Heart right ventricle (tissue), 16 donors: ENCODE measurements around the gene TIAL1. TPM values are rescaled to one million over a fixed set of nuclear protein-coding genes. Genes with fewer than 3 reads are reported as not detected.

ENCODE experiments used
- ATAC-seq, 8 donors: fragments of 200-7000 bp; cut with Tn5 transposase; one replicate each; pipeline ENCODE4 v1.9.1; 2020; ENCODE audit warnings: mild to moderate bottlenecking in 8 of 8, moderate library complexity in 8 of 8, moderate number of reproducible peaks in 1 of 8
- DNase-seq, 2 donors: peaks; one replicate each; pipeline ENCODE4 v3.0.0-alpha.2; 2020
- H3K27ac ChIP-seq, 10 donors: fragments of 200-600 bp; sonication (generic) in 2 of 10; one replicate each; pipeline versions ENCODE4 v1.5.0 to v1.8.0; 2020 to 2022; ENCODE audit warnings: mild to moderate bottlenecking in 3 of 10
- H3K27me3 ChIP-seq, 7 donors: fragments of 200-600 bp; one replicate each; pipeline ENCODE4 v1.8.0; 2021 to 2022; ENCODE audit warnings: mild to moderate bottlenecking in 2 of 7
- H3K36me3 ChIP-seq, 9 donors: fragments of 200-600 bp; sonication (generic) in 1 of 9; one replicate each; pipeline versions ENCODE4 v1.5.0 to v1.8.0; 2020 to 2022; ENCODE audit warnings: mild to moderate bottlenecking in 2 of 9
- H3K4me1 ChIP-seq, 9 donors: fragments of 200-600 bp; sonication (generic) in 1 of 9; one replicate each; pipeline versions ENCODE4 v1.5.0 to v1.8.0; 2020 to 2022; ENCODE audit warnings: mild to moderate bottlenecking in 4 of 9
- H3K4me3 ChIP-seq, 10 donors: fragments of 200-600 bp; sonication (generic) in 2 of 10; one replicate each; pipeline versions ENCODE4 v1.5.0 to v1.8.0; 2020 to 2022; ENCODE audit warnings: mild to moderate bottlenecking in 7 of 10, moderate library complexity in 2 of 10
- H3K9me3 ChIP-seq, 11 donors: fragments of 200-600 bp in 10 of 11; sonication (generic) in 2 of 11; one replicate each; pipeline versions ENCODE4 v1.5.0 to v1.8.0; 2013 to 2022; ENCODE audit warnings: mild to moderate bottlenecking in 2 of 11, control low read depth in 1 of 11, moderate library complexity in 1 of 11
- CTCF ChIP-seq, 9 donors: fragments of 200-600 bp; sonication (generic) in 2 of 9; IDR thresholded peaks; one replicate each; pipeline versions ENCODE4 v1.5.0 to v1.8.0; 2021 to 2022; ENCODE audit warnings: antibody characterized with exemption in 9 of 9, mild to moderate bottlenecking in 5 of 9, moderate library complexity in 1 of 9
- WGBS, 2 donors: extraction: QIAGEN DNeasy Blood & Tissue Kit; methylation state at CpG; one replicate each; pipeline ENCODE4 v1.1.7; 2013; ENCODE audit warnings: inconsistent platforms in 1 of 2; 5-methylcytosine and 5-hydroxymethylcytosine counted together
- intact Hi-C, 10 donors: fragments of 100-400 bp; cut with DNase I; formaldehyde crosslinking; loops; one replicate each; pipeline versions ENCODE4 v1.11.1 to v1.14.2; 2022
- polyA plus RNA-seq, 2 donors: library from polyadenylated mRNA; stranded (reverse); fragments of 200-250 nt; gene quantifications; one replicate each; pipeline ENCODE4 v1.2.3, GENCODE V29; 2013
- total RNA-seq, 10 donors: library from RNA; stranded (reverse); fragmentation: NEBNext Ultra II Directional in 3 of 10; extraction: Animal tissue kit (Norgen Biotek cat#: 25700) in 3 of 10; gene quantifications; one replicate each; pipeline versions ENCODE4 v1.2.1 to v1.2.4, GENCODE V29; 2021 to 2023
- donor health status: Arrhythmogenic right ventricular cardiomyopathy.
- donor health status: ischemic (EF 13 %, LVEDD 7.1; RV severe dilation, severe dysfunction).
- donor health status: healthy with polysubstance abuse.
- donor health status: DM: no; HTN: yes; CAD: no.
- donor health status: DM: no; HTN: no; CAD: no.
- donor health status: ischemic (EF 25% LVEDD 6.9; RV normal size, moderate dysfunction).
- donor health status: ischemic (EF 25% LVEDD 5.7; RV mildly dilated, moderate dysfunction).
- donor health status: healthy.
- donor health status: DM: yes; HTN: yes; CAD: no.
- donor health status: Ischemic cardiomyopathy.
- donor health status: ischemic (EF 35%, LVEDD 5.7; RV mildly dilated, moderate dysfunction).
- donor health status: nonischemic (EF 11% LVEDD 7.7; RV severe dilation, severe dysfunction).
- donor health status: DM: yes; HTN: yes; CAD: no.
- donor health status: PGD.
- donor health status: ischemic (EF 29% LVEDD 5.4; RV normal size, mild dysfunction).
- donor health status: nonischemic (EF 23%, LVEDD 6.1; RV moderate dilation, normal function).

Gene TIAL1
- total and polyA plus RNA-seq, 12 donors: 35.9 to 94.6 (median 69.9) TPM

- no peak for DNase-seq
- intact Hi-C loops: loop anchor here in 3 of 10 donors (5.0 to 10.0 kb wide), 4 partner anchors 33 to 246 kb away; partner anchors contain the start of genes BAG3 (in 1 of the 3) and INPP5F (in 1 of the 3)
- no peak for TF ChIP-seq CTCF (IDR thresholded peaks at IDR 0.05)
- peak in 6 of 8 donors; percentile 54 to 75 (median 64) for ATAC-seq
- WGBS, 2 donors: 72 to 80% methylated on average over 2 of the region's 2 CpGs
- H3K4me3 ChIP-seq: no peak overlapping the region
- H3K36me3 ChIP-seq: no peaks in the 10 kb centered on the region
- no peaks in the 10 kb centered on the region for H3K27me3 ChIP-seq
- H3K4me1 ChIP-seq: peaks cover 0 to 37% (median 18%) of the 10 kb centered on the region in 9 donors
- H3K9me3 ChIP-seq: no peaks in the 10 kb centered on the region
- peak overlapping the region in 5 of 10 donors; percentile 21 to 48 (median 34) for H3K27ac ChIP-seq
Observed at GRCh38 chr10:119619215-119619614, 22.5 kb upstream of the TIAL1 start.

GRCh38 chr10:119616882-119617570 lies 20.3 kb upstream of the TIAL1 start:
- no peak overlapping the region for H3K27ac ChIP-seq
- H3K4me3 ChIP-seq: no peak overlapping the region
- peaks cover 0 to 37% (median 18%) of the 10 kb centered on the region in 9 donors for H3K4me1 ChIP-seq
- H3K36me3 ChIP-seq: no peaks in the 10 kb centered on the region
- peak in 3 of 9 donors; percentile 25 to 44 (median 26) for TF ChIP-seq CTCF (IDR thresholded peaks at IDR 0.05)
- 66 to 74% methylated on average over 13 of the region's 13 CpGs for WGBS, 2 donors
- peak; percentile 21 to 39 for DNase-seq
- H3K27me3 ChIP-seq: no peaks in the 10 kb centered on the region
- H3K9me3 ChIP-seq: no peaks in the 10 kb centered on the region
- ATAC-seq: peak in 1 of 8 donors; percentile 61
- intact Hi-C loops: loop anchor here in 3 of 10 donors (5.0 to 10.0 kb wide), 4 partner anchors 35 to 248 kb away; partner anchors contain the start of genes BAG3 (in 1 of the 3) and INPP5F (in 1 of the 3)

GRCh38 chr10:119614686-119615085 lies 17.9 kb upstream of the TIAL1 start:
- no peak for TF ChIP-seq CTCF (IDR thresholded peaks at IDR 0.05)
- H3K4me1 ChIP-seq: peaks cover 0 to 20% (median 12%) of the 10 kb centered on the region in 9 donors
- DNase-seq (no peak), ATAC-seq (no peak)
- WGBS, 2 donors: 91 to 92% methylated on average over 5 of the region's 5 CpGs
- H3K36me3 ChIP-seq: no peaks in the 10 kb centered on the region
- intact Hi-C loops: loop anchor here in 5 of 10 donors (5.0 to 10.0 kb wide), 5 partner anchors 33 to 250 kb away; partner anchors contain the start of genes BAG3 (in 1 of the 5) and INPP5F (in 1 of the 5)
- H3K27me3 ChIP-seq: no peaks in the 10 kb centered on the region
- peaks cover 0 to 3% (median 0%) of the 10 kb centered on the region in 11 donors for H3K9me3 ChIP-seq
- no peak overlapping the region for H3K4me3 ChIP-seq
- no peak overlapping the region for H3K27ac ChIP-seq

- Histone ChIP-seq H3K4me1 (peaks cover 0 to 14% (median 4%) of the 10 kb centered on the region in 9 donors), H3K27me3 (peaks cover 0 to 2% (median 0%) of the 10 kb centered on the region in 7 donors), H3K9me3 (peaks cover 0 to 3% (median 0%) of the 10 kb centered on the region in 11 donors), H3K4me3 (no peak overlapping the region), H3K36me3 (no peaks in the 10 kb centered on the region), H3K27ac (no peak overlapping the region)
- 82% methylated on average over 6 of the region's 6 CpGs for WGBS, 2 donors
- ATAC-seq: no peak
- no peak for TF ChIP-seq CTCF (IDR thresholded peaks at IDR 0.05)
- DNase-seq: no peak
- intact Hi-C loops: loop anchor here in 5 of 10 donors (5.0 to 10.0 kb wide), 4 partner anchors 34 to 251 kb away; partner anchors contain the start of gene INPP5F (in 1 of the 5)
Observed at GRCh38 chr10:119613741-119614140, 17.0 kb upstream of the TIAL1 start.
